Tongue (tissue), 2 donors: Measurements from ENCODE around the gene HSD3B7. TPM values are rescaled to one million over a fixed set of nuclear protein-coding genes. Genes with fewer than 3 reads are reported as not detected.
"Not testable (repeated sequence)": the region's sequence is repeated elsewhere in the genome, so short reads cannot be mapped to it uniquely, and the experiment has no call there.

ENCODE experiments used
- DNase-seq: peaks from one replicate; pipeline ENCODE4 v3.0.0-alpha.2; 2015
- total RNA-seq: library from RNA; depleted of rRNA; stranded (reverse); fragments of >200 nt; gene quantifications from one replicate; pipeline ENCODE4 v1.2.3, GENCODE V29; 2014

Gene HSD3B7
- total RNA-seq: 15.9 TPM

- peak; percentile 93 for DNase-seq
Measured at GRCh38 chr16:30984669-30985400, at the start of gene HSD3B7. Gene HSD3B7, plus strand, starts transcription at chr16:30985207. Its CDS starts 452 bp downstream, at chr16:30985659.

- no peak for DNase-seq
Measured at GRCh38 chr16:30937692-30938091, 47.3 kb upstream of the HSD3B7 start.

- DNase-seq: not testable (repeated sequence)
Measured at GRCh38 chr16:30939571-30939970, 45.4 kb upstream of the HSD3B7 start.

GRCh38 chr16:30941600-30942425 lies 43.2 kb upstream of the HSD3B7 start:
- DNase-seq: peak; percentile 70

GRCh38 chr16:30942426-30942806 lies 42.6 kb upstream of the HSD3B7 start:
- DNase-seq: no peak

GRCh38 chr16:30944352-30944751 lies 40.7 kb upstream of the HSD3B7 start:
- no peak for DNase-seq

- no peak for DNase-seq
Measured at GRCh38 chr16:30946671-30947540, 38.1 kb upstream of the HSD3B7 start.

GRCh38 chr16:30947541-30947858 lies 37.5 kb upstream of the HSD3B7 start:
- DNase-seq: no peak

GRCh38 chr16:30947859-30948666 lies 36.9 kb upstream of the HSD3B7 start:
- DNase-seq: peak; percentile 99

GRCh38 chr16:30948667-30949649 lies 36.0 kb upstream of the HSD3B7 start, which contains the start of gene ORAI3:
Gene ORAI3, plus strand, starts transcription at chr16:30949068. Its CDS starts 222 bp downstream, at chr16:30949290.
- peak; percentile 81 for DNase-seq

- DNase-seq: peak; percentile 68
Measured at GRCh38 chr16:30949650-30950515, 35.1 kb upstream of the HSD3B7 start.

- DNase-seq: no peak
Measured at GRCh38 chr16:30950516-30951065, 34.4 kb upstream of the HSD3B7 start.

- DNase-seq: no peak
Measured at GRCh38 chr16:30951193-30951592, 33.8 kb upstream of the HSD3B7 start.

GRCh38 chr16:30951750-30952149 lies 33.3 kb upstream of the HSD3B7 start:
- peak; percentile 67 for DNase-seq

- no peak for DNase-seq
Measured at GRCh38 chr16:30953111-30953510, 31.9 kb upstream of the HSD3B7 start.

GRCh38 chr16:30953511-30954124 lies 31.4 kb upstream of the HSD3B7 start:
- DNase-seq: peak; percentile 86

GRCh38 chr16:30954993-30955392 lies 30.0 kb upstream of the HSD3B7 start:
- no peak for DNase-seq
